Amygdala (tissue), 56 donors: Measurements from ENCODE around the gene LRRC38.
A peak's percentile ranks its signal among the peaks of the same experiment; 100 is the strongest.
"Not testable (repeated sequence)": the region's sequence is repeated elsewhere in the genome, so short reads cannot be mapped to it uniquely, and the experiment has no call there.

Source experiments
- DNase-seq, 56 donors: peaks; one replicate each; lab custom pipeline; 2025; lab: John Stamatoyannopoulos, UW

LRRC38 gene

GRCh38 chr1:13478692-13479091 lies 35.1 kb downstream of the LRRC38 start:
- DNase-seq = peak in 3 of 56 donors; percentile 1 to 10 (median 7)

DNA sequence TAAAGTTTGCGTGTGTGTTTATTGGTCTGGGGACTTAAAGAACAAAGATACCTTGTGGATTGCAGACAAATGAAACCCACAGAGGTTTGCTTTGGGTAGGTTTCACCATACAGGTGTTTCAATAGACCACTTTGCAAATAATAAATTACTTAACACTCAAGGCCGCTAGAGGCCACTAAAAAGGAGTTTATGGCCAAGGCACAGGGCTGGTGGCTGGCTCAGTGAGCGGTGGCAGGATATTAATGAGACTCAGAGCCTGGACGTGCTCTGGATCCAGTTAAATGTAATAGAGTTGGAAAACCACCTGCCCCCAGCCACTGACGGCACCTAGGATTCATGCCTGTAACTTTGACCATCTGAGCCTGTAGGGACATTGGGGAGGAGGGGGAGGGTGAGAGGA lies 44.5 kb downstream of the LRRC38 start:
- peak in 4 of 56 donors; percentile 2 to 19 (median 12) for DNase-seq

GRCh38 chr1:13465515-13465914 lies 48.3 kb downstream of the LRRC38 start:
- no peak for DNase-seq

- no peak for DNase-seq
These were observed 51.1 kb downstream of the LRRC38 start for GRCh38 chr1:13462682-13463081.

DNA sequence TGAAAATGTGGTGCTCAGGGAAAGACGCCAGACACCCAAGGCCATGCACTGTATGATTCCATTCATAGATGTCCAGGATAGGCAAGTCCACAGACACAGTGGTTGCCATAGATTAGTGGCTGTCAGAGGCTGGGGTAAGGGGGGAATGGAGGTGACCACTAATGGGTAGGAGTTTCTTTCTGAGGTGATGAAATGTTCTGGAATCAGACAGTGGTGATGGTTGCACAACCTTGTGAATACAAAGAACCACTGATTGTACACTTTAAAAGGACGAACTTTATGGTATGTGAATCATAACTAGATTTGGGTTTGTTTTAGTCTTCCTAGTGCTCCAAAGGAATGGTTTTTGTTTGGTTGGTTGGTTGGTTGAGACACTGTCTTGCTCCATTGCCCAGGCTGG lies 51.8 kb downstream of the LRRC38 start:
- DNase-seq = no peak

DNA sequence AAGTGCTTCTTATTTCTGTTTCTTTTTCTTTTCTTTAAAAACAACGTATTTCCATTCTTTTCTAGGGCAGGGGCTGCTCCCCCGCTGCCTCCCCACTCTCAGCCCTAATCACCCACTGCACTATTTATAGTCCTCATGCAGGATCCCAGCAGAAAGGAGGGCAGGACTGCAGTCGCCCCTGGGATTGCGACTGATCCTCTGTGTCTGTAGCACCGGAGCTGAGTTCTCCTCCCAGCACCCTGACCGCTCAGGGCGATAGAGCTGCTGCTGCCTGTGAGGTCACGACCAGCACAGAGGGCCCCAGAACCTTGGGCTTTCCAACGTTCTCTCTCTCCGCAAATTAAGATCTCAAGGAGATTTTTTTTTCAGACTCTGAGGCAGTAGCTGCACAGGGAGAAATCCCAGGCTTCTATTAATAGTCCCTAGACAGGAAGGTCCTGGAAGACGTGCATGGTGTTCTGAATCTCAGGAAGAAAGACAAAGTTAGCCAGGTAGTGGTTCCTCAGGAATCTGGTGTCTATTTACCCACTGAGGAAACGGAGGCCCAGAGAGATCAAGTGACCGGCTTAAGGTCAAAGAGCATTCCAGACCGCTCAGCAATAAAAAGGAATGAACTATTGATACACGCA lies 56.8 kb downstream of the LRRC38 start:
- no peak for DNase-seq

DNA sequence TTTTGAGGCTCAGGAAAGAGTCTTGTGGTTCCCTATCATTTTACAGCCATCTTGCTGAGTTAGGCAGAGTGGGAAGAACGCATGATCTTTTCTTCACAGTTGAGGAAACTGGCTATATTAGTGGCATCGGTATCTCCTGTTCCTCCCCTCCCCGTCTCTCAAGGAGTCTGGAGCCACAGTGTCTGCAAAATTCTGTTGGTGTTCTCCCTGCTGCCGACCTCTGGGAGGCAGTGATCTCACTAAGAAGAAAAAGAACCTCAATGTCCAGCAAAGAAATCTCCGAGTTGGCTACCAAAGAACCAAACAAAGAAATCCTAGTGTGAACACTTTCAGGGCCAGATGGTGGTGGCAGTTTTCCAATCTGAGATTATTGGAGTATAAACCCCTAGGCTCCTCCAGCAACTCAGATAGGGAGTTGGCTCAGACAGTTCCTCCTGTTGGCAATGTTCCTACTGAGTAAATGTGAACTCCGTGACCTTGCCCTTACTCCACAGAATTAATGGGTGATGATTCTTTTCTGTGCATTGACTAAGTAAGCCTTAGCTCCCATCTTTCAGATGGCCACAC lies 62.3 kb downstream of the LRRC38 start:
- DNase-seq = no peak

DNA sequence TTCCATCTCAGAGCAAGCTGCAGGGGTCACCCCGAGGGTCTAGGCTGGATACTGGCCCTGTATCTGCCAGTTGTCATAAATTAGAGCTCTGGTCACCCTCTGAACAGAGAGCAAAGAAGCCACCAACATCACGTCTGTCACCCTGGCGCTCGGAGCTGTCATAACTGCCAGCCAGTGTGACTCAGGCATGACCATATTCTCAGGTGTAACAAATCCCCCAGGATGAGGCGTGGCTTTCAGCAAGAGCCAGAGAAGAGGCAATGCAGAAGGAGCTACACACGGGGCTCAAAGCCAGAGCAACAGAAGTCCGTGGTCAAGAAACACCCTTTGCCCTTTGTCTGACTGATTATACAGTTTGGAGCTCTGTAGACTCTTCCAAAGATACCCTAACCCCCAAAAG lies 63.6 kb downstream of the LRRC38 start:
- DNase-seq = no peak

DNA sequence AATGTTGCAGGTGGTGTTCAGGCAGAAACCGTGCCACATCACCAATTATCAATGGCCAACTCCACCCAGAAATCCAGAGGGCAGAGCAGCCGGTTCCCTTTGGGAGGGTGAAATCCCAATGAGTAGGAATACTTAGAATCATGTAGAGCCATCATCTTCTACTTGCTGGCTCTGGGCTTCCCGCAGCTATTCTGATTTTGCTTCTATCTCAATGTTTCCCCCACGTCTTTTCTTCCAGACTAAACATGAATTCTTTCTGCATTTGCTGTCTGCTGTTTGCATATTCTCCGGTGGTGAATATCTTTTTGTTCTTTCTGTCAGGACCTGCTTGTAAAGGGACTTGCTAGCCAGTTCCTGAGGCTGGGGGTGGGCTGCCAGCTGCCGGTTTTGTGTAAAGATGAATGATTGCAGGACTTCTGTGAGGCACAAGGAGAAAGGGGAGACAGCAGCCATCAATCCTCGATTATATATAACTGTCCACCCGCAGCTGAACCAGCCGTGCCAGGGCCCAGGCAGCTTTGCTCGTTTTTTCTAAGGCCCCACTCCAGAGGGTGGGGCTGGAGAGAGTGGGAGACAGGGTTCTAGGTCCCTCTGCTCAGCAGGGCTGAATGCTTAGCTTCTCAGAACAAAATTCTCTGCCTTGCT lies 70.3 kb downstream of the LRRC38 start:
- no peak for DNase-seq

- DNase-seq = not testable (repeated sequence)
These were observed 74.6 kb downstream of the LRRC38 start for GRCh38 chr1:13439104-13439783.

DNA sequence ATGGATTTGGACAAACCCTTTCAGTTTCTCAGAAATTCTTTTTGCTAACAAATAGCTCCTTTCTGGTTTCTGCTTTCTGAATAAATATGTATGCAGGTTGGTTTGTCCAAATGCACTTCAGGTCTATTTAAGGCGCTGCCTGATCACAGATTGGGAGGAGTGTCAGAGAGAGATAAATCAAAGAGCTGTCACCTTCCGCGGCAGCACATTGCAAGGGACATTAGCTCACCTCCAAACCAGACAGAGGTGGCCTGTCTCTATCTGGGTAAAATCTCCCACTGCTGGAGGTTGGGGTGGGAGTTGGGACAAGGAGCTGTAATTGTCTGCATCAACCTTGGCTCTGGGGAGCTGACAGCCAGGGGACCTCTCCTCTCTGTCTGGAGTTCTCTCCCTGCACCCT lies 78.3 kb downstream of the LRRC38 start:
- DNase-seq = no peak

GRCh38 chr1:13433694-13434358 lies 80.0 kb downstream of the LRRC38 start:
- DNase-seq = not testable (repeated sequence)

DNA sequence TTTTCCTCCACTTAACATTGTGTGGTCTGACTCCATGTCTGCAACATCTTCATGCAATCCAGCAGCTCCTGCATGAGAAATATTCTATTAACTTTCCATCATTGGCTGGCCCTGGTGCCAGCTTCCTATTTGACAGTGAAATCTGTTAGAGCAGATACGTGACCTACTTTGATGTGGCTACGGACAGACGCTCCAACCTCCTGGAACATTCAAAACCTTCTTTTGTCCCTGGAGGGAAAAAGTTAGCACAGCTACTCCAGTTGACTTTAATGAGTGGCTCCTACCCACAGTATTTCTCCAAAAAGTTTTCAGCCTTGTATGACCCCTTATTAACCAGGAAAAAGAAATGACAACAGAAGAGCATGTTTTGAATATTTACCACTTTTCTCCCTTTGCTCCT lies 81.6 kb downstream of the LRRC38 start:
- DNase-seq = no peak

GRCh38 chr1:13430495-13430894 lies 83.3 kb downstream of the LRRC38 start:
- DNase-seq = no peak
